Stomach (tissue), 9 donors: ENCODE measurements around the gene FTO. TPM values are rescaled to one million over a fixed set of nuclear protein-coding genes. Genes with fewer than 3 reads are reported as not detected.

Source experiments
- DNase-seq, 2 donors: peaks; one replicate each; pipeline versions ENCODE4 v3.0.0 to v3.0.0-alpha.2; 2013 to 2019
- H3K27ac ChIP-seq, 5 donors: fragments of 200-600 bp in 4 of 5; sonication (generic) in 4 of 5; one replicate each; pipeline ENCODE4 v1.5.1; 2013 to 2019; ENCODE audit warnings: mild to moderate bottlenecking in 1 of 5, moderate library complexity in 1 of 5
- H3K27me3 ChIP-seq, 3 donors: fragments of 200-600 bp; sonication (generic); one replicate each; pipeline ENCODE4 v1.5.1; 2017 to 2019; ENCODE audit warnings: mixed run types in 1 of 3
- H3K36me3 ChIP-seq, 4 donors: fragments of 200-600 bp; sonication (generic); 1 replicate in 3 of 4; 2 replicates in 1 of 4; pipeline ENCODE4 v1.5.1; 2016 to 2019
- H3K4me1 ChIP-seq, 4 donors: fragments of 200-600 bp; sonication (generic); one replicate each; pipeline ENCODE4 v1.5.1; 2016 to 2019
- H3K4me3 ChIP-seq, 4 donors: fragments of 200-600 bp; sonication (generic) in 3 of 4; one replicate each; pipeline ENCODE4 v1.5.1; 2016 to 2019; ENCODE audit warnings: mild to moderate bottlenecking in 1 of 4
- H3K9me3 ChIP-seq, 4 donors: fragments of 200-600 bp; sonication (generic); one replicate each; pipeline ENCODE4 v1.5.1; 2016 to 2019
- EP300 ChIP-seq: sonication (generic); formaldehyde crosslinking; IDR thresholded peaks from one replicate; pipeline ENCODE4 v1.6.1; 2017; ENCODE audit warnings: antibody characterized with exemption
- POLR2A ChIP-seq, 4 donors: fragments of 450-650 bp; IDR thresholded peaks; one replicate each; pipeline ENCODE4 v1.6.1; 2016; ENCODE audit warnings: antibody characterized with exemption in 4 of 4, control low read depth in 2 of 4, mild to moderate bottlenecking in 1 of 4, moderate library complexity in 1 of 4
- POLR2AphosphoS5 ChIP-seq, 3 donors: sonication (generic); formaldehyde crosslinking; IDR thresholded peaks; one replicate each; pipeline ENCODE4 v1.6.1; 2016; ENCODE audit warnings: antibody characterized with exemption in 3 of 3
- WGBS, 5 donors: extraction: QIAGEN DNeasy Blood & Tissue Kit in 3 of 5; methylation state at CpG; one replicate each; pipeline versions ENCODE4 v1.1.5 to v1.1.7; 2013 to 2018; 5-methylcytosine and 5-hydroxymethylcytosine counted together
- intact Hi-C: fragments of 100-400 bp; cut with DNase I; formaldehyde crosslinking; loops from one replicate; pipeline ENCODE4 v1.15.1; 2023; ENCODE audit warnings: low total_unique reads
- polyA plus RNA-seq, 3 donors: library from polyadenylated mRNA; stranded (reverse); fragments of 200-250 nt; gene quantifications; one replicate each; pipeline ENCODE4 v1.2.3, GENCODE V29; 2013
- total RNA-seq, 5 donors: library from RNA; depleted of rRNA; stranded (reverse); fragments of >200 nt; gene quantifications; one replicate each; pipeline versions ENCODE4 v1.1.0 to v1.2.3, GENCODE V29; 2014 to 2016
- TF ChIP-seq, protein P1 (sequence below), 7 experiments: fragments of 450-650 bp in 4 of 7; fragments of 200-600 bp in 3 of 7; sonication (generic) in 3 of 7; IDR thresholded peaks; one replicate each; pipeline ENCODE4 v1.5.1; 2016 to 2019; ENCODE audit warnings: antibody characterized with exemption in 7 of 7, control low read depth in 2 of 7, mild to moderate bottlenecking in 1 of 7
- donor health status: healthy with polysubstance abuse.
- donor health status: Bipolar disorder and iron deficiency.
- donor health status: healthy.

The FTO gene
- total and polyA plus RNA-seq, 8 donors, result 9.3 to 88.7 (median 24.6) TPM

DNA sequence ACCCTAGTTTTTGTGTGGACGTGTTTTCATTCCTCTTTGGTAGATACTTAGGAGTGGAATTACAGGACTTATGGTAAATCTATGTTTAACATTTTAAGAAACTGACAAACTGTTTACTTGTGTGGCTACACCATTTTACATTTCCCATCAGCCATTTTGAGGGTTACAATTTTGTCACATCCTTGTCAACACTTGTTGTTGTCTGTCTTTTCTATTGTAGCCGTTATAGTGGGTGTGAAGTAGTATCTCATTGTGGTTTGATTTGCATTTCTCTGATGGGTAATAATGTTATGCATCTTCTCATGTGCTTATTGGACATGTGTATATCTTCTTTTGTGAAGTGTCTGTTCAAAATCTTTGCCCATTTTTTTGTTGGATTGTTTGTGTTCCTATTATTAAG, 4.5 kb downstream of the FTO start:
- Histone ChIP-seq H3K27me3 (no peaks in the 10 kb centered on the region), H3K36me3 (no peaks in the 10 kb centered on the region), H3K9me3 (no peaks in the 10 kb centered on the region), H3K27ac (no peak overlapping the region), H3K4me3 (no peak overlapping the region), H3K4me1 (peaks cover 0 to 34% (median 15%) of the 10 kb centered on the region in 4 donors)
- intact Hi-C loops, result no loop called here
- 75 to 92% (median 89%) methylated on average over 2 of the region's 2 CpGs for WGBS, 5 donors
- TF ChIP-seq EP300 (no peak), POLR2A (IDR thresholded peaks at IDR 0.05) (no peak), POLR2AphosphoS5 (IDR thresholded peaks at IDR 0.05) (no peak)
- TF ChIP-seq, protein P1, sequence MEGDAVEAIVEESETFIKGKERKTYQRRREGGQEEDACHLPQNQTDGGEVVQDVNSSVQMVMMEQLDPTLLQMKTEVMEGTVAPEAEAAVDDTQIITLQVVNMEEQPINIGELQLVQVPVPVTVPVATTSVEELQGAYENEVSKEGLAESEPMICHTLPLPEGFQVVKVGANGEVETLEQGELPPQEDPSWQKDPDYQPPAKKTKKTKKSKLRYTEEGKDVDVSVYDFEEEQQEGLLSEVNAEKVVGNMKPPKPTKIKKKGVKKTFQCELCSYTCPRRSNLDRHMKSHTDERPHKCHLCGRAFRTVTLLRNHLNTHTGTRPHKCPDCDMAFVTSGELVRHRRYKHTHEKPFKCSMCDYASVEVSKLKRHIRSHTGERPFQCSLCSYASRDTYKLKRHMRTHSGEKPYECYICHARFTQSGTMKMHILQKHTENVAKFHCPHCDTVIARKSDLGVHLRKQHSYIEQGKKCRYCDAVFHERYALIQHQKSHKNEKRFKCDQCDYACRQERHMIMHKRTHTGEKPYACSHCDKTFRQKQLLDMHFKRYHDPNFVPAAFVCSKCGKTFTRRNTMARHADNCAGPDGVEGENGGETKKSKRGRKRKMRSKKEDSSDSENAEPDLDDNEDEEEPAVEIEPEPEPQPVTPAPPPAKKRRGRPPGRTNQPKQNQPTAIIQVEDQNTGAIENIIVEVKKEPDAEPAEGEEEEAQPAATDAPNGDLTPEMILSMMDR (IDR thresholded peaks at IDR 0.05), result no peak
- DNase-seq, result no peak

DNA sequence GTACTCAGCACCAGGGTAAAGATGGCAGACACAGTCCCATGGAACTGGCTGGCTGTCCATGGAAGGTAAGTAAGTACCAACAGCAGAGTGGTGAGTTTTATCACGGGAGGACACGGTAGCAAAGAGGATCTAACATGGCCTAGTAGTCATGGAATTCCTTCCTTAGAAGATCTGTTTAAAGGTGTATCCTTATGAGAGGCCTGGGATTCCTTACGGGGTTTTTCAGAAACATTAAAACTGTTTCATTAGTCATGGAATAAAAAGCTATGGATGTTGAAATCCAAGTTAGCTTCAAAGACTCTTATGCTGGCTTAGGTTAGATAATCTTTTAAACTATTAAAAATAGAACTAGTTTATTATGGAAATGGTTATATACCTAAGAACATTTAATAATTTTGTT, 7.4 kb downstream of the FTO start:
- Histone ChIP-seq H3K36me3 (no peaks in the 10 kb centered on the region), H3K27ac (no peak overlapping the region), H3K4me3 (no peak overlapping the region), H3K27me3 (no peaks in the 10 kb centered on the region), H3K9me3 (no peaks in the 10 kb centered on the region), H3K4me1 (peaks cover 0 to 42% (median 16%) of the 10 kb centered on the region in 4 donors)
- WGBS, 5 donors, result 85 to 99% (median 97%) methylated on average over 3 of the region's 3 CpGs
- no peak for TF ChIP-seq EP300
- TF ChIP-seq POLR2AphosphoS5 (IDR thresholded peaks at IDR 0.05), result no peak
- TF ChIP-seq POLR2A (IDR thresholded peaks at IDR 0.05), result no peak
- TF ChIP-seq, protein P1 (IDR thresholded peaks at IDR 0.05), result no peak
- no peak for DNase-seq
- intact Hi-C loops, result no loop called here

- 70 to 81% (median 77%) methylated on average over 2 of the region's 2 CpGs for WGBS, 5 donors
- no peaks in the 10 kb centered on the region for H3K36me3 ChIP-seq
- no peak for DNase-seq
- H3K27me3 ChIP-seq, result no peaks in the 10 kb centered on the region
- peaks cover 0 to 42% (median 16%) of the 10 kb centered on the region in 4 donors for H3K4me1 ChIP-seq
- intact Hi-C loops, result no loop called here
- TF ChIP-seq EP300 (no peak), POLR2AphosphoS5 (IDR thresholded peaks at IDR 0.05) (no peak), POLR2A (IDR thresholded peaks at IDR 0.05) (no peak)
- TF ChIP-seq, protein P1 (IDR thresholded peaks at IDR 0.05), result no peak
- H3K27ac ChIP-seq, result no peak overlapping the region
- no peak overlapping the region for H3K4me3 ChIP-seq
- no peaks in the 10 kb centered on the region for H3K9me3 ChIP-seq
These were observed 8.1 kb downstream of the FTO start for GRCh38 chr16:53712065-53712464.

GRCh38 chr16:53713403-53714204, 9.6 kb downstream of the FTO start:
- Histone ChIP-seq H3K4me3 (no peak overlapping the region), H3K9me3 (no peaks in the 10 kb centered on the region), H3K4me1 (peaks cover 0 to 42% (median 16%) of the 10 kb centered on the region in 4 donors), H3K27ac (no peak overlapping the region), H3K36me3 (no peaks in the 10 kb centered on the region), H3K27me3 (no peaks in the 10 kb centered on the region)
- TF ChIP-seq POLR2A (IDR thresholded peaks at IDR 0.05) (no peak), EP300 (no peak), POLR2AphosphoS5 (IDR thresholded peaks at IDR 0.05) (no peak)
- TF ChIP-seq, protein P1 (IDR thresholded peaks at IDR 0.05), result no peak
- no peak for DNase-seq
- WGBS, 5 donors, result 60 to 64% (median 61%) methylated on average over 3 of the region's 3 CpGs
- intact Hi-C loops, result no loop called here
